GM12873 (cell line): ENCODE data around the gene GALNT7.

Source experiments
- TF ChIP-seq, protein P1 (sequence below): IDR thresholded peaks from 2 replicates; pipeline ENCODE4 v1.5.1; 2012; ENCODE audit warnings: low read depth, mild to moderate bottlenecking, moderate library complexity, low read length, control low read depth; ENCODE audit not compliant: insufficient read depth; ENCODE audit errors: missing control alignments

The GALNT7 gene, protein sequence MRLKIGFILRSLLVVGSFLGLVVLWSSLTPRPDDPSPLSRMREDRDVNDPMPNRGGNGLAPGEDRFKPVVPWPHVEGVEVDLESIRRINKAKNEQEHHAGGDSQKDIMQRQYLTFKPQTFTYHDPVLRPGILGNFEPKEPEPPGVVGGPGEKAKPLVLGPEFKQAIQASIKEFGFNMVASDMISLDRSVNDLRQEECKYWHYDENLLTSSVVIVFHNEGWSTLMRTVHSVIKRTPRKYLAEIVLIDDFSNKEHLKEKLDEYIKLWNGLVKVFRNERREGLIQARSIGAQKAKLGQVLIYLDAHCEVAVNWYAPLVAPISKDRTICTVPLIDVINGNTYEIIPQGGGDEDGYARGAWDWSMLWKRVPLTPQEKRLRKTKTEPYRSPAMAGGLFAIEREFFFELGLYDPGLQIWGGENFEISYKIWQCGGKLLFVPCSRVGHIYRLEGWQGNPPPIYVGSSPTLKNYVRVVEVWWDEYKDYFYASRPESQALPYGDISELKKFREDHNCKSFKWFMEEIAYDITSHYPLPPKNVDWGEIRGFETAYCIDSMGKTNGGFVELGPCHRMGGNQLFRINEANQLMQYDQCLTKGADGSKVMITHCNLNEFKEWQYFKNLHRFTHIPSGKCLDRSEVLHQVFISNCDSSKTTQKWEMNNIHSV

DNA sequence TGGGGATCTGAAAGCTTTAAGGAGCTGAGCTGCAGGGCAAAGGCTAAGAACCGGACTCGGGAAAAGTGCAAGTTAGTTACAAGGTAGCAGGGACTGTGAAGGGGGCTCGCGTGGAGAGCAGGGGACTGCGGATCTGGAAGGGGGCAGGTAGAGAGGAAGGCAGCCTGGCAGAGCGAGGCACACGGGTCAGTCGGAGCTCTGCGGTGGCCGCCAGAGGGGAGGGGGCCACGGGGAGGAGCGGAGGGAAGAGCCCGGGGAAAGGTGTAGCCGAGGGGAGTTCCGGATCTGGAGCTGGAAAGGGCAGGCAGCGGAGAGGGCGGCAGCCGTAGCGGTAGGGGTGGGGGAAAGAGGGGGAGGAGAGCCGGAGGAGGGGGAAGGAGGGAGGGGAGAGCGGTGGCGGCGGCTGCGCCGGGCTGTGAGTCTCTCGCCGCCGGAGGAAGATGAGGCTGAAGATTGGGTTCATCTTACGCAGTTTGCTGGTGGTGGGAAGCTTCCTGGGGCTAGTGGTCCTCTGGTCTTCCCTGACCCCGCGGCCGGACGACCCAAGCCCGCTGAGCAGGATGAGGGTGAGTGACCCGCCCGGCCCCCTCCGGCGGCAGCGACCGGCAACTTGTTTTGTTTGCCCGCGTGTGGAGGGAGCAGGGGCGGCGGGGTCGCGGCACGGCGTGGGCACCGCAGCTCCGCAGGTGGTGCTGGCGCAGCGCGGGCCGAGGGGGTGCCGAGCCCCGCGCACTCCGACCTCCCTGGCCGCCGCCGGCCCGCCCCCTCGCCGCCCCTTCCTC lies at the start of gene GALNT7:
Gene GALNT7 (plus strand): TSS at position 416 of the 782 bp plus-strand sequence. CDS start 25 bp downstream, at position 441.
- TF ChIP-seq, protein P1, sequence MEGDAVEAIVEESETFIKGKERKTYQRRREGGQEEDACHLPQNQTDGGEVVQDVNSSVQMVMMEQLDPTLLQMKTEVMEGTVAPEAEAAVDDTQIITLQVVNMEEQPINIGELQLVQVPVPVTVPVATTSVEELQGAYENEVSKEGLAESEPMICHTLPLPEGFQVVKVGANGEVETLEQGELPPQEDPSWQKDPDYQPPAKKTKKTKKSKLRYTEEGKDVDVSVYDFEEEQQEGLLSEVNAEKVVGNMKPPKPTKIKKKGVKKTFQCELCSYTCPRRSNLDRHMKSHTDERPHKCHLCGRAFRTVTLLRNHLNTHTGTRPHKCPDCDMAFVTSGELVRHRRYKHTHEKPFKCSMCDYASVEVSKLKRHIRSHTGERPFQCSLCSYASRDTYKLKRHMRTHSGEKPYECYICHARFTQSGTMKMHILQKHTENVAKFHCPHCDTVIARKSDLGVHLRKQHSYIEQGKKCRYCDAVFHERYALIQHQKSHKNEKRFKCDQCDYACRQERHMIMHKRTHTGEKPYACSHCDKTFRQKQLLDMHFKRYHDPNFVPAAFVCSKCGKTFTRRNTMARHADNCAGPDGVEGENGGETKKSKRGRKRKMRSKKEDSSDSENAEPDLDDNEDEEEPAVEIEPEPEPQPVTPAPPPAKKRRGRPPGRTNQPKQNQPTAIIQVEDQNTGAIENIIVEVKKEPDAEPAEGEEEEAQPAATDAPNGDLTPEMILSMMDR, result no peak

GRCh38 chr4:173119818-173120217 lies 48.8 kb upstream of the GALNT7 start:
- TF ChIP-seq, protein P1, result no peak

- TF ChIP-seq, protein P1, result no peak
Measured at GRCh38 chr4:173121076-173121561, 47.5 kb upstream of the GALNT7 start.

- TF ChIP-seq, protein P1, result no peak
Measured at GRCh38 chr4:173124209-173124865, 44.3 kb upstream of the GALNT7 start.

DNA sequence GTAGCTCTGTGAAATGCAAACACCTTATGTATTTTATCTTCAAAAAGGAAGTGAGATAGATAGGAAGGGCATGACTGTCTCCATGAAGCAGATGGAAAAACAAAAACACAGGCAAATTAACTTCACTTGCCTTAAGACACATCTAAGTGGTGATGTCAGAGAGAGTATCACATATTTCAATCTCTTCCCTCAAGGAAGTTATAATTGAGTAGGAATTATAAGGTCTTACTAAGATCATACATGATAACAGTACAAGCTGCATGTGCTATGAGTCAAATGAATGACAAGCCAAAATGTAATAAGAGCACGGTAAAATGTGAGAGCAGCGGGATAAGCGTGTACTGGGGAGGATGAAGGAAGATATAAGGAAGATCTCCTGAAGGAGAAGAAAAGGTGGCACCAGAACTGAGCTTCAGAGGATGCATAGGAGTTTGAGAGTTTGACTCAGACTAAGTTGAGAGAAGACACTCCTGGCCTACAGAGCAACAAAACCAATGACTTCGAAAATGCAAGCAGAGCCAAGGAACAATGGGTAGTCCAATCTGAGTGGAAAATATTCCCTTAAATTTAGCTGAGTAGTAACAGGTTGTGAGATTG lies 43.3 kb upstream of the GALNT7 start:
- TF ChIP-seq, protein P1, result no peak

DNA sequence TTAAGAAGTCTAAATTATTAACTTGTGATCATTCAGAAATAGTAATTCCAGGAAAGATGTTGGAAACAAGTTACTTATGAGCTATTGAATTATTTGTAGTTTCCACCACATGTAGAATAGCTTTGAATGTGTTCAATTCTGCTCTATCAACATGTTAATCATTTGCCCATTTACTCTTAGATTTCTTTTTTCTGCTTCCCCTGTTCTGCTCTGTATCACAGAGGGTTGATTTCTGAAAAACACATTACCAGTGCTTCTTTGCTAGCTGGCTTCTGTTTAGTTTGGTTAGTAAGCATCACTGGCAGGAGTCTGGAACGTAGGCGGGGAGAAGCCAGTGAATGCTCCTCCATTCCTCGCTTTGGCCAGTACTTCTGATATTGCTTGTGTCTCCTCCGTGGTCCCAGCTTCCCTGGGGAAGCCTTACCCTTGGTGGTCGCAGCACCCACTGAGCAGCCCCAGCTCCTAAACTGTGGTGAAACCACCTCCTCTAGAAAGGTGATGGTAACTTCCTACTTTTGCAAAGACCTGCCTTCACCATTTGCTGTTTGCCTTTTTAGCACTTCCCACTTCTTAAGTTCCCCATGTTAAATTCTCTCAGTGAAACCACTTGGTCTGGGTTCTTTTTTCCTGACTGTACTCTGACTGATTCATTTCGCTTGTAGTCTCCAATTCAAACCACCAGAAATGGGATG lies 40.3 kb upstream of the GALNT7 start:
- TF ChIP-seq, protein P1, result no peak
